ENCODE results near the gene TSPAN9.
A peak's percentile ranks its signal among the peaks of the same experiment; 100 is the strongest.

Gene TSPAN9

GRCh38 chr12:3207175-3207574 lies 130.0 kb downstream of the TSPAN9 start:
- Histone ChIP-seq H3K9me3 (ENCODE audit: control extremely low read depth in 1 of 5, control insufficient read depth in 4 of 5, insufficient read depth in 2 of 5, low read depth in 1 of 5, low read length in 4 of 5) (no peaks in the 10 kb centered on the region), H3K36me3 (ENCODE audit: control insufficient read depth in 4 of 4, insufficient read depth in 4 of 4, low read length in 3 of 4) (no peaks in the 10 kb centered on the region), H3K27ac (ENCODE audit: insufficient read depth in 1 of 2, low read depth in 1 of 2, low read length in 2 of 2, poor library complexity in 1 of 2, severe bottlenecking in 2 of 2) (no peak overlapping the region), H3K4me3 (ENCODE audit: control insufficient read depth in 1 of 7, extremely low read depth in 1 of 7, insufficient read depth in 4 of 7, low read depth in 2 of 7, low read length in 6 of 7) (no peak overlapping the region), H3K4me1 (ENCODE audit: control extremely low read depth in 1 of 4, control insufficient read depth in 4 of 4, insufficient read depth in 4 of 4, low read length in 3 of 4) (peaks cover 0 to 15% (median 7%) of the 10 kb centered on the region in 4 experiments), H3K27me3 (replicated peaks in 2 of 5; ENCODE audit: control insufficient read depth in 4 of 5, insufficient read depth in 5 of 5, low read length in 4 of 5) (peaks cover 0 to 32% (median 12%) of the 10 kb centered on the region in 5 experiments)
- CTCF ChIA-PET, result interaction anchor here (1.2 to 3.3 kb wide), 8 partner anchors 10 to 69 kb away, joined by 3 to 13 read pairs (median 6); no protein-coding TSS in a partner anchor
- DNase-seq, result no peak
- 92% methylated on average over 7 of the region's 7 CpGs for WGBS (ENCODE audit: insufficient coverage)
- POLR2A ChIA-PET, result no interaction called here

- H3K27me3 ChIP-seq (replicated peaks in 2 of 5; ENCODE audit: control insufficient read depth in 4 of 5, insufficient read depth in 5 of 5, low read length in 4 of 5), result peaks cover 0 to 31% (median 6%) of the 10 kb centered on the region in 5 experiments
- H3K27ac ChIP-seq (ENCODE audit: insufficient read depth in 1 of 2, low read depth in 1 of 2, low read length in 2 of 2, poor library complexity in 1 of 2, severe bottlenecking in 2 of 2), result no peak overlapping the region
- no peaks in the 10 kb centered on the region for H3K9me3 ChIP-seq (ENCODE audit: control extremely low read depth in 1 of 5, control insufficient read depth in 4 of 5, insufficient read depth in 2 of 5, low read depth in 1 of 5, low read length in 4 of 5)
- H3K36me3 ChIP-seq (ENCODE audit: control insufficient read depth in 4 of 4, insufficient read depth in 4 of 4, low read length in 3 of 4), result no peaks in the 10 kb centered on the region
- peaks cover 0 to 15% (median 7%) of the 10 kb centered on the region in 4 experiments for H3K4me1 ChIP-seq (ENCODE audit: control extremely low read depth in 1 of 4, control insufficient read depth in 4 of 4, insufficient read depth in 4 of 4, low read length in 3 of 4)
- WGBS (ENCODE audit: insufficient coverage), result 81% methylated on average over 7 of the region's 13 CpGs
- peak in 2 of 3 donors; percentile 46 to 55 for DNase-seq
- ChIA-PET POLR2A (no interaction called here), CTCF (interaction anchor here (0.8 to 3.3 kb wide), 11 partner anchors 10 to 70 kb away, joined by 3 to 13 read pairs (median 5); no protein-coding TSS in a partner anchor)
- no peak overlapping the region for H3K4me3 ChIP-seq (ENCODE audit: control insufficient read depth in 1 of 7, extremely low read depth in 1 of 7, insufficient read depth in 4 of 7, low read depth in 2 of 7, low read length in 6 of 7)
Measured at GRCh38 chr12:3207858-3208257, 130.7 kb downstream of the TSPAN9 start.

GRCh38 chr12:3213188-3213587 lies 136.0 kb downstream of the TSPAN9 start:
- CTCF ChIA-PET, result interaction anchor here (0.7 to 2.4 kb wide), 2 partner anchors 10 to 11 kb away, joined by 3 to 7 read pairs; no protein-coding TSS in a partner anchor
- Histone ChIP-seq H3K27ac (ENCODE audit: insufficient read depth in 1 of 2, low read depth in 1 of 2, low read length in 2 of 2, poor library complexity in 1 of 2, severe bottlenecking in 2 of 2) (no peak overlapping the region), H3K27me3 (replicated peaks in 2 of 5; ENCODE audit: control insufficient read depth in 4 of 5, insufficient read depth in 5 of 5, low read length in 4 of 5) (peaks cover 0 to 29% (median 0%) of the 10 kb centered on the region in 5 experiments), H3K4me1 (ENCODE audit: control extremely low read depth in 1 of 4, control insufficient read depth in 4 of 4, insufficient read depth in 4 of 4, low read length in 3 of 4) (no peaks in the 10 kb centered on the region), H3K36me3 (ENCODE audit: control insufficient read depth in 4 of 4, insufficient read depth in 4 of 4, low read length in 3 of 4) (no peaks in the 10 kb centered on the region), H3K4me3 (ENCODE audit: control insufficient read depth in 1 of 7, extremely low read depth in 1 of 7, insufficient read depth in 4 of 7, low read depth in 2 of 7, low read length in 6 of 7) (no peak overlapping the region), H3K9me3 (ENCODE audit: control extremely low read depth in 1 of 5, control insufficient read depth in 4 of 5, insufficient read depth in 2 of 5, low read depth in 1 of 5, low read length in 4 of 5) (no peaks in the 10 kb centered on the region)
- no peak for DNase-seq
- POLR2A ChIA-PET, result interaction anchor here (1.3 kb wide), 1 partner anchor 12 kb away, joined by 3 read pairs; no protein-coding TSS in a partner anchor
- 73% methylated on average over 3 of the region's 9 CpGs for WGBS (ENCODE audit: insufficient coverage)

DNA sequence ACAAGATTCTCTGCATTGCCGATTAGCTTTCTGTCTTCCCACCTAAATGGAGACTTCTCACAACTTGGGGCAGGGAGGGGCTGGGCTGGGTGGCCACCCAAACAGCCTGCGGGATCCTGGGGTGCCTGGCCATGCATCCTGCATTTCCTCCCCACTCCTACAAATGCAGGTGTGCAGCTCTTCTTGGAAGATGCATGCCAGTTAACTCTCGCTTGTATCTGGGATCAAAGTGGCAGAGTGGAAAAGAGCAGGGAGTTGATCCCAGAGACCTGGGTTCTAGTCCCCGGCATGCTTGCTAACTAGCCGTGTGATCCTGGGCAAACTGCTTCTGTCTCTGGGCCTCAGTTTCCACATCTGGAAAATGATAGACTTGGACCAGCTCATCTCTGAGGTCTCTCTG lies 136.6 kb downstream of the TSPAN9 start:
- no peaks in the 10 kb centered on the region for H3K4me1 ChIP-seq (ENCODE audit: control extremely low read depth in 1 of 4, control insufficient read depth in 4 of 4, insufficient read depth in 4 of 4, low read length in 3 of 4)
- WGBS (ENCODE audit: insufficient coverage), result 98% methylated on average over 4 of the region's 5 CpGs
- H3K27ac ChIP-seq (ENCODE audit: insufficient read depth in 1 of 2, low read depth in 1 of 2, low read length in 2 of 2, poor library complexity in 1 of 2, severe bottlenecking in 2 of 2), result no peak overlapping the region
- ChIA-PET CTCF (interaction anchor here (0.7 to 2.4 kb wide), 3 partner anchors 10 to 37 kb away, joined by 3 to 7 read pairs (median 3); no protein-coding TSS in a partner anchor), POLR2A (interaction anchor here (1.3 kb wide), 1 partner anchor 12 kb away, joined by 3 read pairs; no protein-coding TSS in a partner anchor)
- peaks cover 0 to 29% (median 0%) of the 10 kb centered on the region in 5 experiments for H3K27me3 ChIP-seq (replicated peaks in 2 of 5; ENCODE audit: control insufficient read depth in 4 of 5, insufficient read depth in 5 of 5, low read length in 4 of 5)
- H3K9me3 ChIP-seq (ENCODE audit: control extremely low read depth in 1 of 5, control insufficient read depth in 4 of 5, insufficient read depth in 2 of 5, low read depth in 1 of 5, low read length in 4 of 5), result no peaks in the 10 kb centered on the region
- no peaks in the 10 kb centered on the region for H3K36me3 ChIP-seq (ENCODE audit: control insufficient read depth in 4 of 4, insufficient read depth in 4 of 4, low read length in 3 of 4)
- DNase-seq, result no peak
- no peak overlapping the region for H3K4me3 ChIP-seq (ENCODE audit: control insufficient read depth in 1 of 7, extremely low read depth in 1 of 7, insufficient read depth in 4 of 7, low read depth in 2 of 7, low read length in 6 of 7)

DNA sequence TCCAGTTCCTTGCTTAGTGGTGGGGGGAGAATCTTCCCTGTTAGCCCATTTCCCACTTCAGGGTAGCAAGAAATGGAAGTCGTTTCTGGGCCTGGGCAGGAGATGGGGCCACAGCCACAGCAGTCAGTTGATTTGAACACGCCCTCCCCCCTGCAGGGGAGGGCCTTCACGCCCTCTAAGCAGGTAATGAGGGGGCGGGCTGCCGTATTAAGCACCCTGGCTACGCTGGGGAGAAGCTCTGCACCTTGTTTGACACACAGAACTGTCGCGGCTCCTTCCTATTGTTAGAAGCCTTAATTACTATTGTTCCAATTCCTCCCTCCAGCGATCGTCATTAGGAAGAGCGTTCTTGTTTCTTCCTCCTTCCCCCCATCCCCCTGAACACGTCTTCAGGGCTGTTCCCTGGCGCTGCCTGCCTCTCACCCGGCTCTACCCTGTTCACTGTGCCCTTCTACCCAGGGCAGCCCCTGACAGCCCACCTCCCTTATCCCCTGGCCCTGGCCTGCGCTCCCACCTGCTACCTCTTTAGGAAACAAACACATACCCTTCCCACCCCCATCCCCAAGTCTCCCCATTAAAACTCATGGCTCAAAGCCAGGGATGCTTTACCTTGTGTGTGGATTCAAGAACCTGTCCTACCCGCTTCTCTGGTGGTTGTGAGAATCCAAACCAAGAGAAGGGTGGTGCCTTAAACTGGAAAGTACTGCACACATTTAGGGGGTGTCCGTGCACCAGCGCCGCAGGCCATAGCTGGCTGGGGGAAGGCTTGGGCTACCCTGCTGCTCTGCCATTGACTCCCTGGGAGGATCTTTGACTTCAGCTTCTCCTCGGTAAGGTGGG lies 137.6 kb downstream of the TSPAN9 start:
- H3K27ac ChIP-seq (ENCODE audit: insufficient read depth in 1 of 2, low read depth in 1 of 2, low read length in 2 of 2, poor library complexity in 1 of 2, severe bottlenecking in 2 of 2), result no peak overlapping the region
- POLR2A ChIA-PET, result interaction anchor here (0.6 kb wide), 1 partner anchor 11 kb away, joined by 3 read pairs; no protein-coding TSS in a partner anchor
- no peaks in the 10 kb centered on the region for H3K4me1 ChIP-seq (ENCODE audit: control extremely low read depth in 1 of 4, control insufficient read depth in 4 of 4, insufficient read depth in 4 of 4, low read length in 3 of 4)
- H3K27me3 ChIP-seq (replicated peaks in 2 of 5; ENCODE audit: control insufficient read depth in 4 of 5, insufficient read depth in 5 of 5, low read length in 4 of 5), result peaks cover 0 to 29% (median 0%) of the 10 kb centered on the region in 5 experiments
- no peak for DNase-seq
- no peak overlapping the region for H3K4me3 ChIP-seq (ENCODE audit: control insufficient read depth in 1 of 7, extremely low read depth in 1 of 7, insufficient read depth in 4 of 7, low read depth in 2 of 7, low read length in 6 of 7)
- no peaks in the 10 kb centered on the region for H3K36me3 ChIP-seq (ENCODE audit: control insufficient read depth in 4 of 4, insufficient read depth in 4 of 4, low read length in 3 of 4)
- WGBS (ENCODE audit: insufficient coverage), result 83% methylated on average over 18 of the region's 20 CpGs
- no peaks in the 10 kb centered on the region for H3K9me3 ChIP-seq (ENCODE audit: control extremely low read depth in 1 of 5, control insufficient read depth in 4 of 5, insufficient read depth in 2 of 5, low read depth in 1 of 5, low read length in 4 of 5)
- CTCF ChIA-PET, result interaction anchor here (1.3 to 2.4 kb wide), 3 partner anchors 12 to 38 kb away, joined by 3 to 7 read pairs (median 6); no protein-coding TSS in a partner anchor

DNA sequence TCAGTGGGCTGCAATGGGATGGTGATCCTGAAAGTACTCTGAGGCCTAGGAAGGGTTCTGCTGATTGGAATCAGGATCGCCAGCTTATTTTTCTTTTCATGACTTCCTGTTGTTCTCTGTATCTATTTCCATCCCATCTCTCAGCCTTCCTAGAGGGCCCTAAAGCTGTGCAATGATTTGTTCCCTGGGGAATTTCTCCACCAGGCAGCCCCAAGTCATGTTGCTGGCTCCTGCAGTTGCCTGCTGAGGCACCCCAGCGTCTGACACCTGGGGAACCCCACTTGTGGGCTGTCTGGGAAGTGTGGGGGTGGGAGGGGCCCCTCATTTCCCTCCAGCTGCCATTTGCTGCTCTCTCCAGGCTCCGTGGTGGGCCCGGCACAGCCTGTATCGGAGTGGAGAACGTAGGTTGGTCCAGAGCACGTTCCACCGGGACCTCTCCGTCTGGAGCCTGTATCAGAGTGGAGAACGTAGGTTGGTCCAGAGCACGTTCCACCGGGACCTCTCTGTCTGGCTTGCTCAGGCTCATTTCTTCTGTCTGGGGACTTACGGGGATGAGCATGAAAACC lies 138.3 kb downstream of the TSPAN9 start:
- H3K4me1 ChIP-seq (ENCODE audit: control extremely low read depth in 1 of 4, control insufficient read depth in 4 of 4, insufficient read depth in 4 of 4, low read length in 3 of 4), result peaks cover 0 to 3% (median 0%) of the 10 kb centered on the region in 4 experiments
- ChIA-PET CTCF (interaction anchor here (1.8 kb wide), 1 partner anchor 13 kb away, joined by 6 read pairs; no protein-coding TSS in a partner anchor), POLR2A (interaction anchor here (0.6 kb wide), 1 partner anchor 12 kb away, joined by 3 read pairs; no protein-coding TSS in a partner anchor)
- H3K27ac ChIP-seq (ENCODE audit: insufficient read depth in 1 of 2, low read depth in 1 of 2, low read length in 2 of 2, poor library complexity in 1 of 2, severe bottlenecking in 2 of 2), result no peak overlapping the region
- DNase-seq, result no peak
- H3K4me3 ChIP-seq (ENCODE audit: control insufficient read depth in 1 of 7, extremely low read depth in 1 of 7, insufficient read depth in 4 of 7, low read depth in 2 of 7, low read length in 6 of 7), result no peak overlapping the region
- peaks cover 0 to 29% (median 0%) of the 10 kb centered on the region in 5 experiments for H3K27me3 ChIP-seq (replicated peaks in 2 of 5; ENCODE audit: control insufficient read depth in 4 of 5, insufficient read depth in 5 of 5, low read length in 4 of 5)
- H3K36me3 ChIP-seq (ENCODE audit: control insufficient read depth in 4 of 4, insufficient read depth in 4 of 4, low read length in 3 of 4), result no peaks in the 10 kb centered on the region
- 92% methylated on average over 12 of the region's 13 CpGs for WGBS (ENCODE audit: insufficient coverage)
- no peaks in the 10 kb centered on the region for H3K9me3 ChIP-seq (ENCODE audit: control extremely low read depth in 1 of 5, control insufficient read depth in 4 of 5, insufficient read depth in 2 of 5, low read depth in 1 of 5, low read length in 4 of 5)

Data from common myeloid progenitor, CD34-positive (primary cell).